HK-2 (cell line): ENCODE measurements around the gene GPER1.
A peak's percentile ranks its signal among the peaks of the same experiment; 100 is the strongest.

Experiments
- DNase-seq: peaks from one replicate; pipeline ENCODE4 v3.0.0-alpha.2; 2018; ENCODE audit not compliant: unreplicated experiment

The GPER1 gene

GRCh38 chr7:1053816-1054370 lies 34.0 kb upstream of the GPER1 start:
- no peak for DNase-seq

DNA sequence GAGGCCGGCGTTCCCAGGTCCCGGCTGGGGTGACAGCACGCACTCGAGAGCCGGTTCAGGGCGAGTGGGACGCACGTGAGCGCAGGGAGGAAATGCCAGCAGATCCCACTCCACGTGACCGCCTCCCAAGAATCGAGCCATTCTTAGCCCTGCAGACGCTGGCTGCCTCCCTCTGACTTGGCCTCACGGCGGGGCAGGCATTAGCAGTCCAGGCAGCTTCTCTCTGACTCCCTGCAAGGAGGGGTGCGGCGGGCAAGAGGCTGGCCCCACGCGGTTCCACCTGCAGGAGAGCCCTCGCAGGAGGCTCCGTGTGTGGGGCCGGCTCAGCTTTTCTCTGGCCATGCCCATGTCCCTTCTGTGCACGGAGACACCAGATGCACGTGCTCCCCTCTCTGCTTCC lies 33.5 kb upstream of the GPER1 start:
- no peak for DNase-seq

DNA sequence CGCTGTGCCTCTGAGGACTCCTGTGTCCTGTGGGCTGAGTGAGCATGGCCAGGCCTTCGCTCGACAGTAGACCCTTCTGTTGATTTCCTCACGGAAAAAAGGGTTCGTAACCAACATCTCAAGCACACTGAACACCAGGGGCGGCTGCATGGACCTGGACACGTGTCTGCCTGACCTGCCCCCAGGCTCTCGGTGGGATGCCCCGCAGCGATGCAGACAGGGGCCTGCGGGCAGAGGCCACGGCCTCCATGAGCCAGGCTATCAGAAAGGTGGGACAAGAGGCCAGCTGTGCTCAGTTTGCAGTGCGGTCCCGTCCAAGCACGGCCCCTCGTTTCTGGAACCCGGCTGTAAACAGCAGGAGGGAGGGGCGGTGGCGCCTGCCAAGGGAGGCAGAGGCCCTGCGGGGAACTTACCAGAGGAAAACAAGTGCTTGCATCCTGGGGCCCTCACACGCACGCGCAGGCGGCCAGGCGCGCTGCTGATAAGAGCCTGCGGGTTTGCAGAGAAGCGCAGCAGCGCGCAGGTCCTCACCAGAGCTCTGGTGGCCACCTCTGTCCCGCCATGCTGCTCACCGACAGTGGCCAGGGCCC lies 33.0 kb upstream of the GPER1 start:
- DNase-seq: no peak

- DNase-seq: no peak
Observed at GRCh38 chr7:1055491-1055955, 32.4 kb upstream of the GPER1 start.

GRCh38 chr7:1055956-1056784 lies 31.7 kb upstream of the GPER1 start:
- no peak for DNase-seq

GRCh38 chr7:1056785-1057410 lies 31.0 kb upstream of the GPER1 start:
- no peak for DNase-seq

- no peak for DNase-seq
Observed at GRCh38 chr7:1057416-1058291, 30.3 kb upstream of the GPER1 start.

DNA sequence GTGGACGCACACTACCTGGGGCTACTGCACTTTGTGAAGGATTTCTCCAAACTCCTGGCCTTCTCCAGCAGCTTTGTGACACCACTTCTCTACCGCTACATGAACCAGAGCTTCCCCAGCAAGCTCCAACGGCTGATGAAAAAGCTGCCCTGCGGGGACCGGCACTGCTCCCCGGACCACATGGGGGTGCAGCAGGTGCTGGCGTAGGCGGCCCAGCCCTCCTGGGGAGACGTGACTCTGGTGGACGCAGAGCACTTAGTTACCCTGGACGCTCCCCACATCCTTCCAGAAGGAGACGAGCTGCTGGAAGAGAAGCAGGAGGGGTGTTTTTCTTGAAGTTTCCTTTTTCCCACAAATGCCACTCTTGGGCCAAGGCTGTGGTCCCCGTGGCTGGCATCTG lies 29.6 kb upstream of the GPER1 start:
- no peak for DNase-seq

DNA sequence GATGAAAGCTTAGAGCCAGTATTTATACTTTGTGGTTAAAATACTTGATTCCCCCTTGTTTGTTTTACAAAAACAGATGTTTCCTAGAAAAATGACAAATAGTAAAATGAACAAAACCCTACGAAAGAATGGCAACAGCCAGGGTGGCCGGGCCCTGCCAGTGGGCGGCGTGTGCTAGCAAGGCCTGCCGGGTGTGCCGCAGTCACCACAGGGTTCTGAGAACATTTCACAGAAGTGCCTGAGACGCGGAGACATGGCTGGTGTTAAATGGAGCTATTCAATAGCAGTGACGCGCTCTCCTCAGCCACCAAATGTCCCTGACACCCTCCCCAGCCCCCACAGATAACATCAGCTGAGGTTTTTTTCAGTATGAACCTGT lies 29.1 kb upstream of the GPER1 start:
- no peak for DNase-seq

DNA sequence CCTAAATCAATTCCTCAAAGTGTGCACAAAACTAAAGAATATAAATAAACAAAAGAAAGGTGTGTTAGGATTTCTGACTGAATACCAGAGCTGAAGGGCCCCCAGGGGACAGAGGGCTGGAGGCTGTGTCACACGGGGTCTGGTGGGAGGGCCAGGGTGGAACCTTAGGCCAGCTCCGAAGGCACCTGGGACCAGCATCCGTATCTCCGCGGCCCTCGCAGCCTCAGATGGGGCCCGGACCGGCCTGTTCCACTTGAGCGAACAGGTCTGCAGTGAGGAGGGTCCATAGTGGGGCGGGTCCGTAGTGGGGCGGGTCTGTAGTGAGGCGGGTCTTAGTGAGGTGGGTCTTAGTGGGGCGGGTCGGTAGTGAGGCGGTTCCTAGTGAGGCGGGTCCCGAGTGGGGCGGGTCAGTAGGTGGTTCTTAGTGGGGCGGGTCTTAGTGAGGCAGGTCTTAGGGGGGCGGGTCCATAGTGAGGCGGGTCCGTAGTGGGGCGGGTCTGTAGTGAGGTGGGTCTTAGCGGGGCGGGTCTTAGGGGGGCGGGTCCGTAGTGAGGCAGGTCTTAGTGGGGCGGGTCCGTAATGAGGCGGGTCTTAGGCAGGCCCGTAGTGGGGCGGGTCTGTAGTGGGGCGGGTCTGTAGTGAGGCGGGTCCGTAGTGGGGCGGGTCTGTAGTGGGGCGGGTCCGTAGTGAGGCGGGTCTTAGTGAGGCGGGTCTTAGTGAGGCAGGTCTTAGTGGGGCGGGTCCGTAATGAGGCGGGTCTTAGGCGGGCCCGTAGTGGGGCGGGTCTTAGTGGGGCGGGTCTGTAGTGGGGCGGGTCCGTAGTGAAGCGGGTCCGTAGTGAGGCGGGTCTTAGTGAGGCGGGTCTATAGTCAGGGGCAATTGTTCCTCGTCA lies 28.5 kb upstream of the GPER1 start:
- no peak for DNase-seq

- no peak for DNase-seq
Observed at GRCh38 chr7:1060315-1061072, 27.4 kb upstream of the GPER1 start.

DNA sequence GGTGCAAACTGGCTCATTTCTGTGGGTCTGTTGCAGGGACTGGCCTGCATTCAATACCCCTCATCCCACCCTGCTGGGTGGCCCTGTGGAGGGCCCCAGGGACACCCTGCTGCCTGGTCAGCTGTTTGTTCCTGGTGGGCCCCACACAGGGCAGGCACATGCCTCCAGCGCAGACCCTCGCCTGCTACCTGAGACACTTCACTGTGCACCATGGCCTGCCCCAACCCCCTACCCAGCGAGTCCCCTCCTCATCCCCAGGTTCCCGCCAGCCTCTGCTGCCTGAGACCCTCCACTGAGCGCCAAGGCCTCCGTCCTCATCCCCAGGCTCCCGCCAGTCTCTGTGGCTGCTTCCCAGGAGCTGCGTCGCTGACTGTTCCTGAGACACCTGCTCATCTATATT lies 26.7 kb upstream of the GPER1 start:
- no peak for DNase-seq

DNA sequence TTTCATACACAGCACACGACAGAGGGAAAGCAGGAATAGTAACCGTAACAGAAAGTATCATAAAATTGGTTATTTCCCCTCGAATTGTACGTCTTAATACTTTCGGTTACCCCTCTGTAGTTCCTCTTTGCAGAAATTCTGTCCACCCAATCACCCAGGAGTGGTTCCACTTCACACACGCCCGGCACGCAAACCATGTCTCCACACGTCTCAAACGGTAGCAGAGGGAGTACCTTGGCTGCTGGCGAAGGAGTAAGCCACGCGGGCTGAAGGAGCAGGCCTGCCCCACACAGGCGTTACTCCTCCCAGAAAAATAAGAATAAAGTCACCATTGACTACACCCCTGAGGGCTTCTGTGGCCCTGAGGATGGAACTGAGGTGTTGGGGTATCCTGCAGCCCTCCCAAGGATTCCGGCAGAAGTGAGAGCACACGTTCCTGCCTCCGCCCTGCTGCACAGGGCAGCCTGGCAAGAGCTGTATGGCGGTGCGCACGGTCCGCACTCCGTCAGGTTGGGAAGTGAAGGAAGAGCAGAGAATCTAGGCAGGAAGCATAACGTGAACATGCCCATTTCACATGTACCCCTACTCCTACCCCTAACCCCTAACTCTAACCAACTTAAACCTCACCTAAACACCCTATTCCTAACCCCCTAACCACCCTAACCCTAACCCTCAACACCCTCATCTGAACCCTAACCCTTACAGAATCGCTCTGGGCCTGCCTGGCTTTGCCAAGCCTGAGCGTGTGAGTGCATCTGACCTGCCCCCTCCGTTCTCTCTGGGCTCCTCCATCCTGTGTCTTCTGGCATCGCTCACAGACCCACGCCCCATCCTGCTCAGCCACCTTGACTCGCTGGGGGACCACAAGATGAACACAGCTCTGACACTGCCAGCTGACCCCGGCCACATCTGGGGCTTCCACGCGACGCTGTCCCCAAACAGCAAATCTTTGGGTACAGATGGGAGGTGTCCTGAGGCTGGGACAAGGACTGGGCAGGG lies 25.3 kb upstream of the GPER1 start:
- DNase-seq: no peak

DNA sequence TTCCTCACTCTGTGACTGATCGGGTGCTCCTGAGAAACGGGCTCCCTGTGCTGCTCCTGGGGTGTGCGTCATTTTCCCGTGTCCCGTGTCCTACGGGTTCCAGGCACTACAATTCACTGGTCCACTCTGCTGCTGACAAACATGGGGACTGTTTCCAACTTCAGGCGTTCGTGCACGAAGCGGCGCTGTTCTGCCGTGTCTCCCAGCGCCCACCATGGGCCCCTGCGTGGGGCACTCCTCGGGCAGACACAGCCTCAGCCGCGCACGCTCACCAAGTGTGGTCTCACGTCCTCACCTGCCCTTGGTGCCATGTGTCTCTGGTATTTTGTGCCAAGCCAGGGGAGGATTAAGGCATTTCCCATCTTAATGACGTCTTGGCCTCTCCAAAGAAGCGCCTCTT lies 24.6 kb upstream of the GPER1 start:
- DNase-seq: no peak

DNA sequence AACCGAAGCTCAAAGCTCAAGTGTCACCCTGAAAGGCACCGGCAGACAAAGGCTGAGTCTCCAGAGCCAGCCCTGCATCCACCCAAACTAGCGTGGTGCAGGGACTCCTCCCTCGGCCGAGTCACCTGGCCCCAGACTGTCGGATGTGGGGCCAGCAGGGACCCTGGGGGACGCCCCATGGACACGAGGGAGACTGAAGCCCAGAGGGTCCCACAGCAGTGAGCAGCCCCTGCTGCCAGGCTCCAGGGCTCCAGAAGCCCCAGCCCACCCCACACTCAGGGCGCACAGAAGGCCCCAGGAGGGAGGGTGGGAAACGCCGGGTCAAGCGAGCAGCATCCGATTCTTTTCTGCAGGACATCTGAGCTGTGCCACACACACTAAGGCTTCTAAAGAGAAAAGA lies 23.3 kb upstream of the GPER1 start:
- no peak for DNase-seq

- DNase-seq: no peak
Observed at GRCh38 chr7:1065263-1065584, 22.7 kb upstream of the GPER1 start.

- DNase-seq: peak; percentile 71
Observed at GRCh38 chr7:1065585-1066241, 22.2 kb upstream of the GPER1 start.

DNA sequence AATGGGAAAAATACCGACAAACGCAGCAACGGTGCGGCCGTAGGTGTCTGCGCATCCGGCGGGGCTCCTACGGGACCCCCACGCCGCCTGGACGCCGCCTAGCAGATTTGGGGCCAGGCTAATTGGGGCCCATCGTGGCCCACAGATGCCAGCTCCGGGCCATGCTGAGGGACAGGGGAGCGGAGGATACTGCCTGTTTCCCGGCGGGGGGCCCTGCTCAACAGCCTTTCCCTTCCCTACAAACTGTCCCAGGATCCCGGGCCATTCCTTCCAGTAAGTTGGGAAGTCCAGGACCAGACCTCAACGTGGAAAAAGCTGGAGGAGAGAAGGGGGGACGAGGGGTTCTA lies 21.7 kb upstream of the GPER1 start:
- no peak for DNase-seq

DNA sequence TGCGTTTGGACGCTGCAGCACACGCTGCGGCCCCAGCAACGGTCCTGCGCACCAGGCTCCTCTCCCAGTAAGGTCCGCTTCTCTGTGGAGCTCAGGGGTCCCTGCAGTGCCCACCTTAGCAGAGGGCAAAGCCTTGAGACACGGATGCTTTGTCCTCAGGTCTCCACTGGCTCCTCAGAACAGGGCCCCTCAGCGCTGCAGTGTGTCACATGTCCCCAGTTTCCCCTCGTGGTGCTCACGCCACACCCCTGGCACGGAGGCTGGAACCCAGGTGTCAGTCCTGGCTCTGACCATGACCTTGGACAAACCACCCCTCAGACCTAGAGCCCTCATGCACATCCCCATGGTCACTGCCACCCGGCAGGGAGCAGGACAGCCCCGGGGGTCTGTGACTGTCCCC lies 19.9 kb upstream of the GPER1 start:
- DNase-seq: no peak
